Measurements from ENCODE around the gene ZNF385B. TPM values are rescaled to one million over a fixed set of nuclear protein-coding genes. Genes with fewer than 3 reads are reported as not detected.

The ZNF385B gene
- total RNA-seq, 1 experiment from 2014 or later, result 9.3 TPM

DNA sequence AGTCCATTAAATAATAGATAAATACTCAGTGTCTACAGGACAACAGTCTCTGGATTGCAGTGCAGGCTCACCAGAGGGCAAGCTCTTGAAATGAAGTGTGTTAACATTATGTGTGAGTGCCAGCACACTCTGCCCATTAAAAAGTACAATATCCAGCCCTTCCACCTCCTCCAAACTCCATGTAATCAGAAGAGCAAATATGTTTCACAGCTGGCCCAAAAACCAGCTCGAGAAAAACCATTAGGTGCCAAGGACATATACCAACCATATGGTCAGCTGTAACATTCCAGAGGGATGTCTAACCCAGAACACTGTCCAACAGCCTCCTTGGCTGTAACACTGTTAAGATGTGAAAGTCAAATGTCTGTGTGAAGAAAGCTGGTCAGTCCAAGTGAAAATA is 112.2 kb downstream of the ZNF385B start:
- Histone ChIP-seq H3K79me2 (ENCODE audit: insufficient read depth, low read length) (no peaks in the 10 kb centered on the region), H2AFZ (ENCODE audit: low read depth, low read length, poor library complexity, severe bottlenecking) (no peak overlapping the region), H3K36me3 (ENCODE audit: control insufficient read depth in 1 of 2, insufficient read depth in 2 of 2, low read length in 2 of 2) (no peaks in the 10 kb centered on the region), H3K4me3 (replicated peaks in 1 of 2; ENCODE audit: low read depth in 1 of 2, low read length in 2 of 2) (no peak overlapping the region), H3K9me2 (ENCODE audit: insufficient read depth) (no peaks in the 10 kb centered on the region), H3K4me2 (ENCODE audit: low read length) (no peak overlapping the region), H3K27me3 (ENCODE audit: insufficient read depth, low read length) (no peaks in the 10 kb centered on the region), H3K4me1 (ENCODE audit: control insufficient read depth in 1 of 2, insufficient read depth in 2 of 2, low read length in 2 of 2) (no peaks in the 10 kb centered on the region), H3K9ac (ENCODE audit: low read length) (no peak overlapping the region), H3K9me3 (ENCODE audit: control insufficient read depth in 1 of 2, insufficient read depth in 1 of 2, low read depth in 1 of 2, low read length in 2 of 2) (no peaks in the 10 kb centered on the region), H4K20me1 (ENCODE audit: insufficient read depth) (no peaks in the 10 kb centered on the region), H3K27ac (ENCODE audit: low read depth, low read length) (no peak overlapping the region)
- no TSS peak for BruUV-seq (replicated peaks)
- CTCF ChIA-PET, result interaction anchor here (1.4 to 1.5 kb wide), 2 partner anchors 327 to 338 kb away, joined by 6 read pairs; no protein-coding TSS in a partner anchor
- ATAC-seq (no peak), DNase-seq (ENCODE audit: low read depth, low spot score) (no peak)
- RAD21 ChIA-PET (ENCODE audit: low non-redundant PET in 1 of 2, low total read pairs in 2 of 2, uncharacterized antibody in 2 of 2, unreplicated experiment in 2 of 2), result no interaction called here
- TF ChIP-seq JUND (IDR thresholded peaks at IDR 0.05), result no peak
- no peak for TF ChIP-seq EZH2 (IDR thresholded peaks at IDR 0.05)
- no peak for TF ChIP-seq ZNF274 (IDR thresholded peaks at IDR 0.05; ENCODE audit: low read depth, low read length)
- TF ChIP-seq, protein P1, sequence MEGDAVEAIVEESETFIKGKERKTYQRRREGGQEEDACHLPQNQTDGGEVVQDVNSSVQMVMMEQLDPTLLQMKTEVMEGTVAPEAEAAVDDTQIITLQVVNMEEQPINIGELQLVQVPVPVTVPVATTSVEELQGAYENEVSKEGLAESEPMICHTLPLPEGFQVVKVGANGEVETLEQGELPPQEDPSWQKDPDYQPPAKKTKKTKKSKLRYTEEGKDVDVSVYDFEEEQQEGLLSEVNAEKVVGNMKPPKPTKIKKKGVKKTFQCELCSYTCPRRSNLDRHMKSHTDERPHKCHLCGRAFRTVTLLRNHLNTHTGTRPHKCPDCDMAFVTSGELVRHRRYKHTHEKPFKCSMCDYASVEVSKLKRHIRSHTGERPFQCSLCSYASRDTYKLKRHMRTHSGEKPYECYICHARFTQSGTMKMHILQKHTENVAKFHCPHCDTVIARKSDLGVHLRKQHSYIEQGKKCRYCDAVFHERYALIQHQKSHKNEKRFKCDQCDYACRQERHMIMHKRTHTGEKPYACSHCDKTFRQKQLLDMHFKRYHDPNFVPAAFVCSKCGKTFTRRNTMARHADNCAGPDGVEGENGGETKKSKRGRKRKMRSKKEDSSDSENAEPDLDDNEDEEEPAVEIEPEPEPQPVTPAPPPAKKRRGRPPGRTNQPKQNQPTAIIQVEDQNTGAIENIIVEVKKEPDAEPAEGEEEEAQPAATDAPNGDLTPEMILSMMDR (IDR thresholded peaks at IDR 0.05 in 2 of 3, conservative IDR thresholded peaks at IDR 0.05 in 1 of 3; ENCODE audit: borderline replicate concordance in 1 of 3, insufficient read depth in 1 of 3, low read depth in 2 of 3, low read length in 2 of 3), result no peak
- no peak for TF ChIP-seq POLR2AphosphoS5 (IDR thresholded peaks at IDR 0.05; ENCODE audit: low read depth, low read length)
- no peak for TF ChIP-seq ELF1 (IDR thresholded peaks at IDR 0.05; ENCODE audit: borderline replicate concordance, low read depth)
- no peak for TF ChIP-seq SRF (IDR thresholded peaks at IDR 0.05; ENCODE audit: low read depth)
- no peak for TF ChIP-seq EZH2phosphoT487 (IDR thresholded peaks at IDR 0.05; ENCODE audit: borderline replicate concordance)
- TF ChIP-seq RAD21 (IDR thresholded peaks at IDR 0.05; ENCODE audit: low read depth), result no peak
- no peak for TF ChIP-seq ZFX (IDR thresholded peaks at IDR 0.05)
- TF ChIP-seq TCF7L2 (IDR thresholded peaks at IDR 0.05; ENCODE audit: borderline replicate concordance, extremely low read depth, insufficient read depth, insufficient read length), result no peak
- TF ChIP-seq, protein P2, sequence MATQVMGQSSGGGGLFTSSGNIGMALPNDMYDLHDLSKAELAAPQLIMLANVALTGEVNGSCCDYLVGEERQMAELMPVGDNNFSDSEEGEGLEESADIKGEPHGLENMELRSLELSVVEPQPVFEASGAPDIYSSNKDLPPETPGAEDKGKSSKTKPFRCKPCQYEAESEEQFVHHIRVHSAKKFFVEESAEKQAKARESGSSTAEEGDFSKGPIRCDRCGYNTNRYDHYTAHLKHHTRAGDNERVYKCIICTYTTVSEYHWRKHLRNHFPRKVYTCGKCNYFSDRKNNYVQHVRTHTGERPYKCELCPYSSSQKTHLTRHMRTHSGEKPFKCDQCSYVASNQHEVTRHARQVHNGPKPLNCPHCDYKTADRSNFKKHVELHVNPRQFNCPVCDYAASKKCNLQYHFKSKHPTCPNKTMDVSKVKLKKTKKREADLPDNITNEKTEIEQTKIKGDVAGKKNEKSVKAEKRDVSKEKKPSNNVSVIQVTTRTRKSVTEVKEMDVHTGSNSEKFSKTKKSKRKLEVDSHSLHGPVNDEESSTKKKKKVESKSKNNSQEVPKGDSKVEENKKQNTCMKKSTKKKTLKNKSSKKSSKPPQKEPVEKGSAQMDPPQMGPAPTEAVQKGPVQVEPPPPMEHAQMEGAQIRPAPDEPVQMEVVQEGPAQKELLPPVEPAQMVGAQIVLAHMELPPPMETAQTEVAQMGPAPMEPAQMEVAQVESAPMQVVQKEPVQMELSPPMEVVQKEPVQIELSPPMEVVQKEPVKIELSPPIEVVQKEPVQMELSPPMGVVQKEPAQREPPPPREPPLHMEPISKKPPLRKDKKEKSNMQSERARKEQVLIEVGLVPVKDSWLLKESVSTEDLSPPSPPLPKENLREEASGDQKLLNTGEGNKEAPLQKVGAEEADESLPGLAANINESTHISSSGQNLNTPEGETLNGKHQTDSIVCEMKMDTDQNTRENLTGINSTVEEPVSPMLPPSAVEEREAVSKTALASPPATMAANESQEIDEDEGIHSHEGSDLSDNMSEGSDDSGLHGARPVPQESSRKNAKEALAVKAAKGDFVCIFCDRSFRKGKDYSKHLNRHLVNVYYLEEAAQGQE (IDR thresholded peaks at IDR 0.05; ENCODE audit: low read depth), result no peak
- no peak for TF ChIP-seq EGR1 (IDR thresholded peaks at IDR 0.05; ENCODE audit: low read depth)
- no peak for TF ChIP-seq SP1 (IDR thresholded peaks at IDR 0.05; ENCODE audit: low read depth)
- TF ChIP-seq CEBPB (IDR thresholded peaks at IDR 0.05; ENCODE audit: low read depth), result no peak
- POLR2A ChIA-PET, result no interaction called here
- intact Hi-C loops (cut with micrococcal nuclease), result loop anchor here (10.0 kb wide), 1 partner anchor 984 kb away; no protein-coding TSS in a partner anchor

All from HCT116 (cell line).